Measurements from ENCODE around the gene ICAM1. TPM values are rescaled to one million over a fixed set of nuclear protein-coding genes. Genes with fewer than 3 reads are reported as not detected.

Gene ICAM1
- total and polyA plus RNA-seq, 2 of the 13 experiments (the other 11 are each of a cell fraction or from before 2014, with no cell fraction given): 37.9 to 98.4 TPM

DNA sequence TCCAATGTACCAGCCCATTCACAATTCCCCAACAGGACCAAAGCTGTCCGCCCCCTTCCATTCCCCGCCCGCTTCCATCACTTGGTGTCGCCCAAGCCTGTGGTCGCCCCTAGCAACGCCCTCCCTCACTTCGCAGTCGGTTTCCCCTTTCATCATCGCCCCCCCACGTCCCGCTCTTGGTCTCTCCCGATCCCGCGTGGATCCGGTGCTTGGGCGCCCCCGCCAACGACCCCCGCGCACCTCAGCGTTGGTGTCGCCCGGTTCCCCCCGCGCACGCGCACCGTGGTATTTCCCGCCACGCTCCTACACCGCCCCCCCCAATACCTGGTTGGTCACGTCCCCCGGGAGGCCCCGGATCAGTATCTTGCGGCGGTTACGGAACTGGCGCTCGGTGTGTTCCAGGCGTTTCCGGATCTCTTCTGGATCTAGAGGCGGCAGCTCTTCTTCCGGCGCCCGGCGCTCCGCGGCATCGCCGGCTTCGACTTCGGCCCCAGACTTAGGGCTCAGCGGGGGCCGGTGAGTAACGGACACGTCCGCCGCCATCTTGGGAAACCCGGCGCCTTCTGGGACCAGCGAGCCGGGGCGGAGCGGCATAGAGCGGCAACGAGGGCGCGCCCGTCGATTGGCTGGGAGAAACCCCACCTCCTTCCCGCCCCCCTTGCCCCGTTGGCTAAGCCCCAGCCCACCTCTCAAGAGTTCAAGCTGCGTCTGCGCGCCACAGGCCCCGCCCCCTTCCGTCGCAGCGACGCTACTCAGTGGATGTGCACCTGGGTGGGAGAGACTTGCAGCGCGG is 62.2 kb downstream of the ICAM1 start, which contains the start of gene RAVER1 (continued):
- no peak for TF ChIP-seq EEA1 (CRISPR knock-in tag; IDR thresholded peaks at IDR 0.05; ENCODE audit: borderline replicate concordance)
- TF ChIP-seq JUN (CRISPR knock-in tag; IDR thresholded peaks at IDR 0.05): peak; percentile 8; the same call in 1 of the 2 replicates
- TF ChIP-seq ZNF501 (CRISPR knock-in tag; IDR thresholded peaks at IDR 0.05): peak; percentile 49; the same call in 1 of the 2 replicates
- no peak for TF ChIP-seq ZNF354B (CRISPR knock-in tag; IDR thresholded peaks at IDR 0.05)
- TF ChIP-seq FOXJ3 (CRISPR knock-in tag; IDR thresholded peaks at IDR 0.05; ENCODE audit: borderline replicate concordance): no peak
- no peak for TF ChIP-seq ZSCAN12 (CRISPR knock-in tag; IDR thresholded peaks at IDR 0.05)
- TF ChIP-seq, protein P1, sequence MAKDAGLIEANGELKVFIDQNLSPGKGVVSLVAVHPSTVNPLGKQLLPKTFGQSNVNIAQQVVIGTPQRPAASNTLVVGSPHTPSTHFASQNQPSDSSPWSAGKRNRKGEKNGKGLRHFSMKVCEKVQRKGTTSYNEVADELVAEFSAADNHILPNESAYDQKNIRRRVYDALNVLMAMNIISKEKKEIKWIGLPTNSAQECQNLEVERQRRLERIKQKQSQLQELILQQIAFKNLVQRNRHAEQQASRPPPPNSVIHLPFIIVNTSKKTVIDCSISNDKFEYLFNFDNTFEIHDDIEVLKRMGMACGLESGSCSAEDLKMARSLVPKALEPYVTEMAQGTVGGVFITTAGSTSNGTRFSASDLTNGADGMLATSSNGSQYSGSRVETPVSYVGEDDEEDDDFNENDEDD (CRISPR knock-in tag; IDR thresholded peaks at IDR 0.05; ENCODE audit: borderline replicate concordance): no peak
- TF ChIP-seq SMC3 (IDR thresholded peaks at IDR 0.05; ENCODE audit: low read length): no peak
- peak; percentile 74 for TF ChIP-seq POLR2AphosphoS5 (IDR thresholded peaks at IDR 0.05; ENCODE audit: low read depth, low read length)
- TF ChIP-seq, protein P2, sequence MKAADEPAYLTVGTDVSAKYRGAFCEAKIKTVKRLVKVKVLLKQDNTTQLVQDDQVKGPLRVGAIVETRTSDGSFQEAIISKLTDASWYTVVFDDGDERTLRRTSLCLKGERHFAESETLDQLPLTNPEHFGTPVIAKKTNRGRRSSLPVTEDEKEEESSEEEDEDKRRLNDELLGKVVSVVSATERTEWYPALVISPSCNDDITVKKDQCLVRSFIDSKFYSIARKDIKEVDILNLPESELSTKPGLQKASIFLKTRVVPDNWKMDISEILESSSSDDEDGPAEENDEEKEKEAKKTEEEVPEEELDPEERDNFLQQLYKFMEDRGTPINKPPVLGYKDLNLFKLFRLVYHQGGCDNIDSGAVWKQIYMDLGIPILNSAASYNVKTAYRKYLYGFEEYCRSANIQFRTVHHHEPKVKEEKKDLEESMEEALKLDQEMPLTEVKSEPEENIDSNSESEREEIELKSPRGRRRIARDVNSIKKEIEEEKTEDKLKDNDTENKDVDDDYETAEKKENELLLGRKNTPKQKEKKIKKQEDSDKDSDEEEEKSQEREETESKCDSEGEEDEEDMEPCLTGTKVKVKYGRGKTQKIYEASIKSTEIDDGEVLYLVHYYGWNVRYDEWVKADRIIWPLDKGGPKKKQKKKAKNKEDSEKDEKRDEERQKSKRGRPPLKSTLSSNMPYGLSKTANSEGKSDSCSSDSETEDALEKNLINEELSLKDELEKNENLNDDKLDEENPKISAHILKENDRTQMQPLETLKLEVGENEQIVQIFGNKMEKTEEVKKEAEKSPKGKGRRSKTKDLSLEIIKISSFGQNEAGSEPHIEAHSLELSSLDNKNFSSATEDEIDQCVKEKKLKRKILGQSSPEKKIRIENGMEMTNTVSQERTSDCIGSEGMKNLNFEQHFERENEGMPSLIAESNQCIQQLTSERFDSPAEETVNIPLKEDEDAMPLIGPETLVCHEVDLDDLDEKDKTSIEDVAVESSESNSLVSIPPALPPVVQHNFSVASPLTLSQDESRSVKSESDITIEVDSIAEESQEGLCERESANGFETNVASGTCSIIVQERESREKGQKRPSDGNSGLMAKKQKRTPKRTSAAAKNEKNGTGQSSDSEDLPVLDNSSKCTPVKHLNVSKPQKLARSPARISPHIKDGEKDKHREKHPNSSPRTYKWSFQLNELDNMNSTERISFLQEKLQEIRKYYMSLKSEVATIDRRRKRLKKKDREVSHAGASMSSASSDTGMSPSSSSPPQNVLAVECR (CRISPR knock-in tag; IDR thresholded peaks at IDR 0.05; ENCODE audit: borderline replicate concordance): peak; percentile 84
- TF ChIP-seq, protein P3, sequence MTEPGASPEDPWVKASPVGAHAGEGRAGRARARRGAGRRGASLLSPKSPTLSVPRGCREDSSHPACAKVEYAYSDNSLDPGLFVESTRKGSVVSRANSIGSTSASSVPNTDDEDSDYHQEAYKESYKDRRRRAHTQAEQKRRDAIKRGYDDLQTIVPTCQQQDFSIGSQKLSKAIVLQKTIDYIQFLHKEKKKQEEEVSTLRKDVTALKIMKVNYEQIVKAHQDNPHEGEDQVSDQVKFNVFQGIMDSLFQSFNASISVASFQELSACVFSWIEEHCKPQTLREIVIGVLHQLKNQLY (CRISPR knock-in tag; IDR thresholded peaks at IDR 0.05): no peak
- TF ChIP-seq ZNF253 (CRISPR knock-in tag; IDR thresholded peaks at IDR 0.05; ENCODE audit: borderline replicate concordance): no peak
- TF ChIP-seq ZNF264 (CRISPR knock-in tag; IDR thresholded peaks at IDR 0.05): no peak
- no peak for TF ChIP-seq FIP1L1 (IDR thresholded peaks at IDR 0.05; ENCODE audit: borderline replicate concordance, insufficient read depth, low read depth, low read length)
- TF ChIP-seq, protein P4, sequence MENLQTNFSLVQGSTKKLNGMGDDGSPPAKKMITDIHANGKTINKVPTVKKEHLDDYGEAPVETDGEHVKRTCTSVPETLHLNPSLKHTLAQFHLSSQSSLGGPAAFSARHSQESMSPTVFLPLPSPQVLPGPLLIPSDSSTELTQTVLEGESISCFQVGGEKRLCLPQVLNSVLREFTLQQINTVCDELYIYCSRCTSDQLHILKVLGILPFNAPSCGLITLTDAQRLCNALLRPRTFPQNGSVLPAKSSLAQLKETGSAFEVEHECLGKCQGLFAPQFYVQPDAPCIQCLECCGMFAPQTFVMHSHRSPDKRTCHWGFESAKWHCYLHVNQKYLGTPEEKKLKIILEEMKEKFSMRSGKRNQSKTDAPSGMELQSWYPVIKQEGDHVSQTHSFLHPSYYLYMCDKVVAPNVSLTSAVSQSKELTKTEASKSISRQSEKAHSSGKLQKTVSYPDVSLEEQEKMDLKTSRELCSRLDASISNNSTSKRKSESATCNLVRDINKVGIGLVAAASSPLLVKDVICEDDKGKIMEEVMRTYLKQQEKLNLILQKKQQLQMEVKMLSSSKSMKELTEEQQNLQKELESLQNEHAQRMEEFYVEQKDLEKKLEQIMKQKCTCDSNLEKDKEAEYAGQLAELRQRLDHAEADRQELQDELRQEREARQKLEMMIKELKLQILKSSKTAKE (CRISPR knock-in tag; IDR thresholded peaks at IDR 0.05; ENCODE audit: borderline replicate concordance): no peak
- no peak; the same call in 1 of the 2 replicates for TF ChIP-seq PITX1 (CRISPR knock-in tag; IDR thresholded peaks at IDR 0.05)
- TF ChIP-seq, protein P5, sequence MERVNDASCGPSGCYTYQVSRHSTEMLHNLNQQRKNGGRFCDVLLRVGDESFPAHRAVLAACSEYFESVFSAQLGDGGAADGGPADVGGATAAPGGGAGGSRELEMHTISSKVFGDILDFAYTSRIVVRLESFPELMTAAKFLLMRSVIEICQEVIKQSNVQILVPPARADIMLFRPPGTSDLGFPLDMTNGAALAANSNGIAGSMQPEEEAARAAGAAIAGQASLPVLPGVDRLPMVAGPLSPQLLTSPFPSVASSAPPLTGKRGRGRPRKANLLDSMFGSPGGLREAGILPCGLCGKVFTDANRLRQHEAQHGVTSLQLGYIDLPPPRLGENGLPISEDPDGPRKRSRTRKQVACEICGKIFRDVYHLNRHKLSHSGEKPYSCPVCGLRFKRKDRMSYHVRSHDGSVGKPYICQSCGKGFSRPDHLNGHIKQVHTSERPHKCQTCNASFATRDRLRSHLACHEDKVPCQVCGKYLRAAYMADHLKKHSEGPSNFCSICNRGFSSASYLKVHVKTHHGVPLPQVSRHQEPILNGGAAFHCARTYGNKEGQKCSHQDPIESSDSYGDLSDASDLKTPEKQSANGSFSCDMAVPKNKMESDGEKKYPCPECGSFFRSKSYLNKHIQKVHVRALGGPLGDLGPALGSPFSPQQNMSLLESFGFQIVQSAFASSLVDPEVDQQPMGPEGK (CRISPR knock-in tag; IDR thresholded peaks at IDR 0.05): peak; percentile 76
- TF ChIP-seq ZNF546 (CRISPR knock-in tag; conservative IDR thresholded peaks at IDR 0.05): no peak
- TF ChIP-seq HNRNPH1 (optimal IDR thresholded peaks at IDR 0.05; ENCODE audit: low read depth, low read length): no peak

Measured in HepG2 (cell line).